HG03066 (cell line): ENCODE measurements around the gene HNRNPUL1.
A peak's percentile ranks its signal among the peaks of the same experiment; 100 is the strongest.

Source experiments
- ATAC-seq: cut with Tn5 transposase; IDR thresholded peaks from one replicate; pipeline ENCODE4 v1.9.1; 2021; ENCODE audit warnings: low read depth; ENCODE audit not compliant: unreplicated experiment

HNRNPUL1 gene

DNA sequence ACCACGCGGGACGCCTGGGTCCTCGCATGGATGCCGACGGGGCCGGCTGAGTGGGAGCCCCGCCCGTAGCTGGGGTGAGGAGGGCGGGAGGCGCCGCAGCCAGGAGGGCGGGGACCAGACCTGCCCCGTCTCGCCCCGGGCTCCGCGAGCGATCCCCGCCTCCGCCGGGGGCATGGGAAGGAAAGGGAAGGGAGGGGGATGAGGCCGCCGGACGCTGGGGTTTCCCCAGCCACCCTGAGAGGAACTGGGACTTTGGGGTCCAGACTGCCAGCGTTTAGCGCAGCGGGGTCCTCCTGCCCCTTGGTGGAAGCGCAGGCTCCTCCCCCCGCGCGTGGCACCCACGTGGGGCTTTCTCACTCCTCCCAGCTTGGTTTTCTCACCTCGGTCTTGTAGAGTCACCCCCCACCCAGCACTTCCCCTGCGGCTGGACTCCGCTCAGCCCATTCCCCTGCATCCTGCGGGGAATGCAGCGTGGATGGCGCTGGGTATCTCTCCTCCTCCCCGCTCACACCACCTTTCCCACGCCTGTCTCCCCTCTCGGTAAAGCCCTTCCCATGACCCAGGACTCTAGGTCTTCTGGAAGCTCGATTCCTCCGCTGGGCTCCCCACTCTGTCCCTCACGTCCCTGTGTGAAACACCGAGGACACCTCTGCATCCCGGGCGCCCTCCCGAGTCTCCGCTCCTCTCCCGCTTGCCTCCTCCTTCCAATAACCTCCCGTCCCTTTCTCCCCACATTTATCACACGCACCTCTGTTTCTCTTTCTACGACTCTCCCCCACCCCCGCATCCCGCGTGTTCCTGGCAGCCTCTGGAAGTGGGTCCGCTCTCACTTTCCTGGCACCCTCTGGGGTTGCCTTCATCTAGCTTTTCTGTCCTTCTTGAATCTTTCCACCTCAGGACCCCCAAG, 87.4 kb downstream of the HNRNPUL1 start:
- no peak for ATAC-seq

DNA sequence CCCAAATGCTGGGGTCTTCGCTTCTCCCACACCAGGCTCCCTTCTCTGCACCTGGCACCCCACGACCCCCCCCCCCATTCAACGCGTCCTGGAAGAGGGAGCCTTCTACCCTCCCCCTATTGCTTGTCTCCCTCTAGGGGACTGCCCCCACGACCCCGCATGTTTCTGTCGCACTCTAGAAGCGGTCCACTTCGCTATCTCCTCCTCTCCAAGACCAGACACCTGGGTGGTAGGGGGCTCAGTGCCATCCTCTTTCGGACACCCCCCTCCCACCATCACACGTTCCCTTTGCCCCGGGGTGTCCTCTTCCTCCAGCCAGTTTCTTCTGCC, 88.1 kb downstream of the HNRNPUL1 start:
- ATAC-seq = no peak

DNA sequence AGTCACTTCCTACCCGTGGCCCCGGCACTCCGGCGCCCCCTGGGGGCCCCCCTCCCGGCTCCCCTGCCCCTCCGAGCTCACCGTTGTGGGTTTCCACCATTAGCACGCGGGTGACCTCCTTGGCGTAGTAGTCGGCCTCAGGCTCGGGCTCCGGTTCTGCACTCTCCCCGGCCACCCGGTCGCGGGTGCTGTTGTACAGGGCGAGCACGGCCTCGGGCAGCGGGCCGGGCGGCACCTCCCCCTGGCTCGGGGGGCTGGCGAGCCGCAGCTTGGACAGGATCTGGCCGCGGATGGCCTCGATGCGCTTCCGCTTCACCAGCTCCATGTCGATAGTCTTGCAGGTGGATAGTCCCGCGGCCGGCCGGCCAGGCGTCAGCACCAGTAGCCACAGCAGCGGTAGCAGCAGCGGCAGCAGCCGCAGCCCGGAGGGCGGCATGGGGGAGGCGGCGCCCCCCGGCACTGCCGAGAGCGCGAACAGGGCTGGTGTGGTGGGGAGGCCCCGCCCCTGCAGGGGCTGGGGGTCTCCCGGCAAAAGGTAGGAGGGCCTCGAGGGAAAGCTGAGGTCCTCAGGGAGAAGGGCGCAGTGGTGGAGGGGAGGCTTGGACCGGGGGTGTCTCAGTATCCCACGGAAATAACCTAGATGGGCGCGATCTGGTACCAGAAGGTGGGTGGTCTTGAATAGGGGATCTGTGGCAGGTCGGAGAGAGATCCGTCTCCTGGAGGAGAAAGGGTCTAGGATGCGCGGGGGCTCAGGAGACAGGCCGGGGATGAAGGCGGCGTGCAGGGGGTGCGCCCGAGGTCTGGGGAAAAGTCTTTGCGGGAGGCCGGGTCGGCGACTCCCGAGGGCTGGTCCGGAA, 88.7 kb downstream of the HNRNPUL1 start:
- no peak for ATAC-seq

DNA sequence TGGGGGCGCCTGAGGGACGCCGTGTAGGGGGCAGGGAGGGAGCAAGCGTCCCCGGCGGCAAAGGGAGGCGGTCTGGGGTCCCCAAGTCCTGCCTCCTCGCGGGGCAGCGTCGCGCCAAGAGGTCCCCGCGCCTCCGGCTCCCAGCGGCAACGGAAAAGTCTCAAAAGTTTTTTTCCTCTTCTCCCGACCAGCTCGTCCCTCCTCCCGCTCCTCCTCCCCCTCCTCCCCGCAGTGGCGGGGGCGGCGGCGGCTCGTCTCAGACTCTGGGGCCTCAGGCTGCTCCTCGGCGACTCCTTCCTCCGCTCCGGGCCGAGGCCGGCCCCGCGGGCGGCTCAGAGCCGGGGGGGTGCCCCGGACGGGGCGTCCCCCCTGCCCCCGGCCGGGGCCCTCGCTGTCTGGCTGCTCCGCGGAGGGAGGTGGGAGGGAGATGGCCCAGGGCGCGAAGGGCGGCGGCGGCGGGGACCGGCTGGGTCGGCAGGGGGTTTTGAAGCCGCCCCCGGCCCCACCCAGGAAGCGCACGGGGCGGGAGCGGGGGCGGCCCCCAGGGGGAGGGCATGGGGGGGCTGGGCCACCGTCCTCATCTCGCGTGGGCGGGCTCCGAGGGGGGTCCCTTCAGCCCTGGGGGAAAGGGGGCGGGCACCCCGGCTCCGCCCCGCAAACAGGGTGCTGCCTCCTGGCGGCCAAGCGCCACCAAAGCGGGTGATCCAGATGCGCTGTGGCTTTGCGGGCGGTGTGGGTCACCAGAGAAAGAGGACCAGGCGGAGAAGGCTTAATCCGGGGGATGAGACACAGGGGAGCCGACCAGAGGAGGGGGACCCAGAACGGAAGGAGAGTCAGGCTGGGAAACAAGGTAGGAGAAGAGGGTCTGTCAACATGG, 89.5 kb downstream of the HNRNPUL1 start, which contains the start of gene TGFB1:
TSS of gene TGFB1 (minus strand) at position 457 of the 877 bp plus-strand sequence. CDS start 878 bp downstream, outside the sequence.
- peak; percentile 45 for ATAC-seq

DNA sequence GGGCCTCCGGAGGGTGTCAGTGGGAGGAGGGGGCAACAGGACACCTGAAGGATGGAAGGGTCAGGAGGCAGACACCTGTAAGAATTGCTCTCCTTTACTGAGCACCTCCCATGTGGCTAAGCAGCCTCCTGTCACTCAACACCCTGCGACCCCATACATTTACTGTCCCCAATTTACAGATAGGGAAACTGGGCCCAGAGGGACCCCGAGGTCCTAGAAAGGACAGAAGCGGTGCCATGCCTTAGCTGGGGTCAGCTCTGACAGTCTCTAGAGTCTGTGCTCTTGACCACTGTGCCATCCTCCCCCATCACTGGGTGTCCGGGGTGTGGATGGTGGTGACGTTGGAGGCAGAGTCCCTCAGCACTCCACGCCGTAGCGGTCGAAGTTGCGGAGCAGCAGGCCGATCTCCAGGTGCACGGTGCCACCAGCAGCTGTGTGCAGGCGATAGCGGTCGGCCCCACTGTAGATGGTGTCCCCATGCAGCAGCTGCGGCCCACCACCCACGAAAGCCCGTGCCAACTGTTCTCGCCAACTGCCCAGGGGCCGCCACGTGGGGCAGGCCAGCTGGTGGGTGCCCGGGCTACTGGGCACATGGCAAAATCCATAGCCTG, 90.3 kb downstream of the HNRNPUL1 start:
- ATAC-seq = no peak

DNA sequence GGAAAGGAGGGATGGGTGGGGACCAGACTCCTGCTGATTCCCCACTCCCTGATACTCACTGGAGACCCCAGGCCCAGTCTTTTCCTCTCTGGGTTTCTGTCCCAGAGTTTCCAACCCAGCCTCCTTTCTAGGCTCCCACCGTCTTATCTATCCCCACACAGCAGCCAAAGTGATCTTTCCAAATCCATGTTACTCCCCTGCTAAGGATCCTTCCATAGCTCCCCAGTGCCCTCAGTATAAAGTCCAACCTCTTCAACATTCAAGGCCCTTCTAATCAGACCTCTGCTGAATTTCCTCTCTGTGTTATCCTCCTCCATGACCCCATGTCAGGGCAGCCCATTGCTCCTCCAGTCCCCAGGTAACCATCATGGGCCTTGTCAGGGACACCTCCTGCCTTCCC, 90.9 kb downstream of the HNRNPUL1 start:
- ATAC-seq = no peak

DNA sequence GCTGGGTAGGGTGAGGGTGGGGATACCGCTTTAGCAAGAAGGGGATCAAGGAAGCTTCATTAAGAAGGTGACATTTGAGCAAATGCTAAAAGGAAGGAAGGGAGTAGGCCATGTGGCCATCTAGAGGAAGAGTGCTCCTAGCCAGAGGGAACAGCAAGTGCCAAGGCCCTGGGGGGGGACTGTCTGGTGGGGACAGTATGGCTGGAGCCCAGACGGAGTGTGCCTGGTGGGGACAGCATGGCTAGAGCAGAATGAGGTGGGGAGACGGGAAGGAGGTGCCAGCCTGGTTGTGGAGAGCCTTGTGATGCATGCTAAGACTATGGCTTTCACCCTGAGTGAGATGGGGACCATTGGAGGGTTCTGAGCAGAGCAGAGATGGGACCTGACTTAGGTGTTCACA, 91.6 kb downstream of the HNRNPUL1 start:
- ATAC-seq = no peak

DNA sequence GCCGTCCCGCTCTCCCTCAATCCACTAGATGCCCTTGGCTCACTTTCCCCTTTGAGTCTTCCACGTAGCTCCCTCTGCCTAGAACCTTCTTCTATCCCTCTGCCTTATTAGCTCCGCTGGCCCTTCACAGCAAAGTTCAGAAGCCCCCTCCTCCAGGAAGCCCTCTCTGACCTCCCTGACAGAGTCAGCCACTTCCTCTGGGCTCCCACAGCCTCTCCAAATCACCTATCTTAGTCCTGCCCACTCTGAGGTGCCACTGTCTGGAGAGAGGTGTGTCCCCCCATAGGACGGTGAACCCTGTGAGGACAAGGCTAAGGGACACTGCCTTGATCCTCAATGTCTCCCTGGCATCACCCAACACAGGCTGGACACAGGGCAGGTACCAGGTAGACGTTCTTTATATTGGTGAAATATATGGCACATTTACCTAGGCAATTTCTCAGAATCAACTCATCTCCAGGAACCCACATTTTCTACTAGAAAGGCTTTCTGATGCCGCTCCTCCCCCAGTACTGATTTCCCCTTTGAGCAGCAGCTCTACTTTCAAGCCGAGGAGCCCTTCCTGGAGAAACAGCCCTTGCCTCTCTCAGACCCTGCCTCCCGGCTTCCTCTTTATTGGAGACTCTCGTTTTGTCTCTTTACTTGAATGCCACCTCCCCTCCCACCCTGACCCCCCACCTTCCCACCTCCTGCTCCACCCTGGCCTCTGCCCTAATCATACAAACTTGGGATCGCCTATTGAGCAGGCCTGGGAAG, 93.0 kb downstream of the HNRNPUL1 start:
- no peak for ATAC-seq
